Measurements from ENCODE around the gene GJB3.

Gene GJB3

GRCh38 chr1:34787461-34788420 lies 6.7 kb downstream of the GJB3 start:
- no peaks in the 10 kb centered on the region for H3K36me3 ChIP-seq (ENCODE audit: insufficient read depth, low read length)
- no peak overlapping the region for H3K4me3 ChIP-seq (ENCODE audit: low read depth in 1 of 2, low read length in 2 of 2)
- H3K9ac ChIP-seq (ENCODE audit: low read length), result no peak overlapping the region
- no peaks in the 10 kb centered on the region for H3K9me3 ChIP-seq (ENCODE audit: low read length)
- H3K27ac ChIP-seq (ENCODE audit: low read depth, low read length), result no peak overlapping the region
- peaks cover 0 to 11% of the 10 kb centered on the region in 2 donors for H3K27me3 ChIP-seq (ENCODE audit: control insufficient read depth in 1 of 2, insufficient read depth in 2 of 2, low read length in 2 of 2)
- H3K4me1 ChIP-seq (ENCODE audit: insufficient read depth, low read length), result no peaks in the 10 kb centered on the region

GRCh38 chr1:34790985-34791384 lies 10.0 kb downstream of the GJB3 start:
- H3K9me3 ChIP-seq (ENCODE audit: low read length), result no peaks in the 10 kb centered on the region
- peaks cover 0 to 21% of the 10 kb centered on the region in 2 donors for H3K27me3 ChIP-seq (ENCODE audit: control insufficient read depth in 1 of 2, insufficient read depth in 2 of 2, low read length in 2 of 2)
- no peaks in the 10 kb centered on the region for H3K4me1 ChIP-seq (ENCODE audit: insufficient read depth, low read length)
- H3K36me3 ChIP-seq (ENCODE audit: insufficient read depth, low read length), result no peaks in the 10 kb centered on the region
- no peak overlapping the region for H3K9ac ChIP-seq (ENCODE audit: low read length)
- H3K27ac ChIP-seq (ENCODE audit: low read depth, low read length), result no peak overlapping the region
- no peak overlapping the region for H3K4me3 ChIP-seq (ENCODE audit: low read depth in 1 of 2, low read length in 2 of 2)

- Histone ChIP-seq H3K36me3 (ENCODE audit: insufficient read depth, low read length) (no peaks in the 10 kb centered on the region), H3K9me3 (ENCODE audit: low read length) (no peaks in the 10 kb centered on the region), H3K27ac (ENCODE audit: low read depth, low read length) (no peak overlapping the region), H3K9ac (ENCODE audit: low read length) (no peak overlapping the region), H3K4me1 (ENCODE audit: insufficient read depth, low read length) (no peaks in the 10 kb centered on the region), H3K27me3 (ENCODE audit: control insufficient read depth in 1 of 2, insufficient read depth in 2 of 2, low read length in 2 of 2) (peaks cover 0 to 21% of the 10 kb centered on the region in 2 donors), H3K4me3 (ENCODE audit: low read depth in 1 of 2, low read length in 2 of 2) (no peak overlapping the region)
Measured at GRCh38 chr1:34792424-34792823, 11.4 kb downstream of the GJB3 start.

DNA sequence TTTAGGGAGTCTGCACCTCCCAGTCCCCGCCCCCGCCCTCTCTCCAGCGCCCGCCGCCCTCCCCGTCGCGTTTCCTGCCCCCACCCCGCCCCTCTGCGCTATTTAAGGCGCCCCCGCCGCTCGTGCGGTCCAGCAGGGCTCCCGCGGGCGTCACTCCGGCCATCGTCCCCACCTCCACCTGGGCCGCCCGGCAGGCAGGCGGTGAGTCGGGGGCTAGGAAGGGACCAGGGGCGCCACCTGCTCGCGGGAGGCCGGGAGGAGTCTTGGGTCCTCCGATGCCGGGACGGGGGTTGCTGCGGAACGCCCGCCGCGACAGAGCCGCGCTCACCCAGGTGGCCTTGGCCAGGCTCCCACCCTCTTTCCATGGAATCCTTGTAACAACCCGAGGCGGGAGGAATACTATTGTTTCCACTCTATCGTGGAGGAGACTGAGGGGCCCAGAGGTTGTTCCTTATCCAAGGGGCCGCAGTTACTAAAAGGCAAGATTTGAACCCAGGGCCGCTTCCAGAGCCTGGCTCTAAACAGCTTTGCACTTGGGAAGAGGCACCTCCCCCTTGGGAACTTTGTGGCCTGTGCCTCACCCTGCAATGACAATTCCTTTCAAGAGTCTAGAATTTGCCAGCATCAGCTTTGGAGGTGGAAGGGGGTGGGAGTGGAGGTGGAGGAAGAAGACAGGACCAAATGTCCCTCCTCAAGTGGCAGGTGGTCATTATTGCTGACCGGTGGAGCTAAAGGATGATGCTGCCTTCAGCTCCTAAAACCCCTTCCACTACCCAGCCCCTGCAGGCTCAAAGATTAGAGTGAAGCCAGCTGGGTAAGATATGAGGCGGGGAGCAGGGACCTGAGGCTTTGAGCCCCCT lies 12.1 kb downstream of the GJB3 start, which contains the start of gene GJA4:
Gene GJA4 (plus strand): TSS at position 132 of the 860 bp plus-strand sequence. CDS start 1,215 bp downstream, outside the sequence.
- Histone ChIP-seq H3K4me1 (ENCODE audit: insufficient read depth, low read length) (no peaks in the 10 kb centered on the region), H3K27me3 (ENCODE audit: control insufficient read depth in 1 of 2, insufficient read depth in 2 of 2, low read length in 2 of 2) (peaks cover 0 to 21% of the 10 kb centered on the region in 2 donors), H3K9me3 (ENCODE audit: low read length) (no peaks in the 10 kb centered on the region), H3K4me3 (ENCODE audit: low read depth in 1 of 2, low read length in 2 of 2) (no peak within 1 kb of the TSS), H3K27ac (ENCODE audit: low read depth, low read length) (no peak within 1 kb of the TSS), H3K9ac (ENCODE audit: low read length) (no peak within 1 kb of the TSS), H3K36me3 (ENCODE audit: insufficient read depth, low read length) (no peaks in the 10 kb centered on the region)

DNA sequence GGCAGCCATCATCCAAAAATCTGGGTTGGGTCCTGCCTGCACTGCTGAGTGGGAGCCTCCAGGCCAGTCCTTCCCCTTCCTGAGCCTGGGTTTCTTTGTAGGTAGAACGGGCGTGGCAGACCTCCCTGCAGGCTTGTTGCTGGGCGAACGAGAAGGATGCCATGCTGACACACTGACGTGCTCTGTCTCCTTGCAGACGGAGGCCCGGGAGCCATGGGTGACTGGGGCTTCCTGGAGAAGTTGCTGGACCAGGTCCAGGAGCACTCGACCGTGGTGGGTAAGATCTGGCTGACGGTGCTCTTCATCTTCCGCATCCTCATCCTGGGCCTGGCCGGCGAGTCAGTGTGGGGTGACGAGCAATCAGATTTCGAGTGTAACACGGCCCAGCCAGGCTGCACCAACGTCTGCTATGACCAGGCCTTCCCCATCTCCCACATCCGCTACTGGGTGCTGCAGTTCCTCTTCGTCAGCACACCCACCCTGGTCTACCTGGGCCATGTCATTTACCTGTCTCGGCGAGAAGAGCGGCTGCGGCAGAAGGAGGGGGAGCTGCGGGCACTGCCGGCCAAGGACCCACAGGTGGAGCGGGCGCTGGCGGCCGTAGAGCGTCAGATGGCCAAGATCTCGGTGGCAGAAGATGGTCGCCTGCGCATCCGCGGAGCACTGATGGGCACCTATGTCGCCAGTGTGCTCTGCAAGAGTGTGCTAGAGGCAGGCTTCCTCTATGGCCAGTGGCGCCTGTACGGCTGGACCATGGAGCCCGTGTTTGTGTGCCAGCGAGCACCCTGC lies 13.2 kb downstream of the GJB3 start:
- H3K36me3 ChIP-seq (ENCODE audit: insufficient read depth, low read length), result no peaks in the 10 kb centered on the region
- no peaks in the 10 kb centered on the region for H3K4me1 ChIP-seq (ENCODE audit: insufficient read depth, low read length)
- no peak overlapping the region for H3K4me3 ChIP-seq (ENCODE audit: low read depth in 1 of 2, low read length in 2 of 2)
- H3K9me3 ChIP-seq (ENCODE audit: low read length), result no peaks in the 10 kb centered on the region
- peaks cover 0 to 21% of the 10 kb centered on the region in 2 donors for H3K27me3 ChIP-seq (ENCODE audit: control insufficient read depth in 1 of 2, insufficient read depth in 2 of 2, low read length in 2 of 2)
- H3K27ac ChIP-seq (ENCODE audit: low read depth, low read length), result no peak overlapping the region
- H3K9ac ChIP-seq (ENCODE audit: low read length), result no peak overlapping the region

DNA sequence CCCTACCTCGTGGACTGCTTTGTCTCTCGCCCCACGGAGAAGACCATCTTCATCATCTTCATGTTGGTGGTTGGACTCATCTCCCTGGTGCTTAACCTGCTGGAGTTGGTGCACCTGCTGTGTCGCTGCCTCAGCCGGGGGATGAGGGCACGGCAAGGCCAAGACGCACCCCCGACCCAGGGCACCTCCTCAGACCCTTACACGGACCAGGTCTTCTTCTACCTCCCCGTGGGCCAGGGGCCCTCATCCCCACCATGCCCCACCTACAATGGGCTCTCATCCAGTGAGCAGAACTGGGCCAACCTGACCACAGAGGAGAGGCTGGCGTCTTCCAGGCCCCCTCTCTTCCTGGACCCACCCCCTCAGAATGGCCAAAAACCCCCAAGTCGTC lies 13.8 kb downstream of the GJB3 start:
- no peak overlapping the region for H3K4me3 ChIP-seq (ENCODE audit: low read depth in 1 of 2, low read length in 2 of 2)
- no peaks in the 10 kb centered on the region for H3K4me1 ChIP-seq (ENCODE audit: insufficient read depth, low read length)
- no peak overlapping the region for H3K27ac ChIP-seq (ENCODE audit: low read depth, low read length)
- peaks cover 0 to 21% of the 10 kb centered on the region in 2 donors for H3K27me3 ChIP-seq (ENCODE audit: control insufficient read depth in 1 of 2, insufficient read depth in 2 of 2, low read length in 2 of 2)
- H3K9me3 ChIP-seq (ENCODE audit: low read length), result no peaks in the 10 kb centered on the region
- H3K9ac ChIP-seq (ENCODE audit: low read length), result no peak overlapping the region
- no peaks in the 10 kb centered on the region for H3K36me3 ChIP-seq (ENCODE audit: insufficient read depth, low read length)

GRCh38 chr1:34795916-34796315 lies 14.9 kb downstream of the GJB3 start:
- Histone ChIP-seq H3K36me3 (ENCODE audit: insufficient read depth, low read length) (no peaks in the 10 kb centered on the region), H3K4me3 (ENCODE audit: low read depth in 1 of 2, low read length in 2 of 2) (no peak overlapping the region), H3K9me3 (ENCODE audit: low read length) (no peaks in the 10 kb centered on the region), H3K27ac (ENCODE audit: low read depth, low read length) (no peak overlapping the region), H3K27me3 (ENCODE audit: control insufficient read depth in 1 of 2, insufficient read depth in 2 of 2, low read length in 2 of 2) (peaks cover 0 to 21% of the 10 kb centered on the region in 2 donors), H3K4me1 (ENCODE audit: insufficient read depth, low read length) (no peaks in the 10 kb centered on the region), H3K9ac (ENCODE audit: low read length) (no peak overlapping the region)

DNA sequence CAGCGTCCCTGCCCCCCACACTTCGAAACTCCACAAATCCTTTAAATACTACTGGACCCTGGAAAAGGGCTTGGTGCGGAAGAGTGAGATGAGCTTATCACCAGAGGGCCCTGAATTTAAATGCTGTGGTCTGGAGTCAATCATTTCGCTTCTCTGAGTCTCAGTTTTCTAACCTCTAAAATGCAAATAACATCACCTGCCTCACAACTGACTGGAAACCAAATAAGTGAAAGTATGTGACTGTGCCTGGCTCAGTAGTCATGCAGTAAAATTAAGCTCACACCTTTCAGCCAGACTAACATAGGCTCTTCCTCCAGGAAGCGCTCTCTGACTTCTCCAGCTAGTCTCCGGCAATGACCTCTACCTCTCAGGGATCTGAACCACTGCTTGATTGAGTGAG lies 16.0 kb downstream of the GJB3 start:
- Histone ChIP-seq H3K4me3 (ENCODE audit: low read depth in 1 of 2, low read length in 2 of 2) (no peak overlapping the region), H3K9ac (ENCODE audit: low read length) (no peak overlapping the region), H3K27me3 (ENCODE audit: control insufficient read depth in 1 of 2, insufficient read depth in 2 of 2, low read length in 2 of 2) (peaks cover 0 to 19% of the 10 kb centered on the region in 2 donors), H3K27ac (ENCODE audit: low read depth, low read length) (no peak overlapping the region), H3K9me3 (ENCODE audit: low read length) (no peaks in the 10 kb centered on the region), H3K4me1 (ENCODE audit: insufficient read depth, low read length) (no peaks in the 10 kb centered on the region), H3K36me3 (ENCODE audit: insufficient read depth, low read length) (no peaks in the 10 kb centered on the region)

GRCh38 chr1:34800214-34800613 lies 19.2 kb downstream of the GJB3 start:
- no peak overlapping the region for H3K27ac ChIP-seq (ENCODE audit: low read depth, low read length)
- H3K4me3 ChIP-seq (ENCODE audit: low read depth in 1 of 2, low read length in 2 of 2), result no peak overlapping the region
- no peaks in the 10 kb centered on the region for H3K4me1 ChIP-seq (ENCODE audit: insufficient read depth, low read length)
- no peak overlapping the region for H3K9ac ChIP-seq (ENCODE audit: low read length)
- H3K36me3 ChIP-seq (ENCODE audit: insufficient read depth, low read length), result no peaks in the 10 kb centered on the region
- H3K27me3 ChIP-seq (ENCODE audit: control insufficient read depth in 1 of 2, insufficient read depth in 2 of 2, low read length in 2 of 2), result peaks cover 0 to under 1% of the 10 kb centered on the region in 2 donors
- H3K9me3 ChIP-seq (ENCODE audit: low read length), result no peaks in the 10 kb centered on the region

DNA sequence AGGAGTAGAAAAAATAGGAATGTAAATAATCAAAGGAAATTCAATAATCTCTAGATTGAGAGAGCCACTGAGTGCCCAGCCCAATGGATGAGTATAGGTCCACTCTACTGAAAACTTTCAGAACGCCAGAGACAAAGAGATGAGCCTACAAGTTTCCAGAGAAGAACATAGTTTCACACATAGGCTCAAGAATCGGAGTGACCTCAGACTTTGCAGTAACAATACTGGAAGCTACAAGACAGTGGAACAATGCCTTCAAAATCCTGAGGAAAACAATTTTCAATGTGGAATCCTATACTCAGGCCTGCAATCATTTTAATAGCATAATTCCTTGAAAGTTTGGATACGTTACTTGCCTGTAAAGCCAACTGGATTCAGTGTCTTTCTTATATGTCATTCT lies 22.8 kb downstream of the GJB3 start:
- Histone ChIP-seq H3K9me3 (ENCODE audit: low read length) (no peaks in the 10 kb centered on the region), H3K36me3 (ENCODE audit: insufficient read depth, low read length) (no peaks in the 10 kb centered on the region), H3K27me3 (ENCODE audit: control insufficient read depth in 1 of 2, insufficient read depth in 2 of 2, low read length in 2 of 2) (no peaks in the 10 kb centered on the region), H3K4me1 (ENCODE audit: insufficient read depth, low read length) (no peaks in the 10 kb centered on the region), H3K27ac (ENCODE audit: low read depth, low read length) (no peak overlapping the region), H3K4me3 (ENCODE audit: low read depth in 1 of 2, low read length in 2 of 2) (no peak overlapping the region), H3K9ac (ENCODE audit: low read length) (no peak overlapping the region)

DNA sequence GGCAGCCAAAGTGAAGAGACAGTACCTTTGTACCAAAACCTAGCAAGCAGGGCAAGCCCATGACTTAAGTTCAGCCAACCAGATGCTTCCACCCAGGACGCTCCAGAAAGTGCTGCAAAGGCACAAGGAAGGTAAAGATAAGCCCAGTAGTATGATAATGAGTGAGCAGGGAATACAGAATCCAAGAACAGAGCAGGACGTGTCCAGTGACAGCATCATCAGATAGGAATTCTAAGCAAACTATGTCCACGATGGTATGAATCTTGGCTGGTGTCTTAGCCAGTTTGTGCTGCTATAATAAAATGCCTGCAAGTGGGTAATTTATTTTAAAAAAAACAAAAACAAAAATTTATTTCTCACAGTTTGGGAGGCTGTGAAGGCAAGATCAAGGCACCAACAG lies 25.4 kb downstream of the GJB3 start:
- Histone ChIP-seq H3K4me1 (ENCODE audit: insufficient read depth, low read length) (no peaks in the 10 kb centered on the region), H3K27ac (ENCODE audit: low read depth, low read length) (no peak overlapping the region)

More for the DNA sequence above, 25.4 kb downstream of the GJB3 start:
- H3K9me3 ChIP-seq (ENCODE audit: low read length), result no peaks in the 10 kb centered on the region
- H3K27me3 ChIP-seq (ENCODE audit: control insufficient read depth in 1 of 2, insufficient read depth in 2 of 2, low read length in 2 of 2), result no peaks in the 10 kb centered on the region
- no peak overlapping the region for H3K4me3 ChIP-seq (ENCODE audit: low read depth in 1 of 2, low read length in 2 of 2)
- H3K9ac ChIP-seq (ENCODE audit: low read length), result no peak overlapping the region
- H3K36me3 ChIP-seq (ENCODE audit: insufficient read depth, low read length), result no peaks in the 10 kb centered on the region

Data from muscle layer of colon (tissue), 2 donors.